ENCODE data around the gene ETV6.

GRCh38 chr12:11752403-11753149 lies 103.1 kb downstream of the ETV6 start:
- TF ChIP-seq, protein P1, sequence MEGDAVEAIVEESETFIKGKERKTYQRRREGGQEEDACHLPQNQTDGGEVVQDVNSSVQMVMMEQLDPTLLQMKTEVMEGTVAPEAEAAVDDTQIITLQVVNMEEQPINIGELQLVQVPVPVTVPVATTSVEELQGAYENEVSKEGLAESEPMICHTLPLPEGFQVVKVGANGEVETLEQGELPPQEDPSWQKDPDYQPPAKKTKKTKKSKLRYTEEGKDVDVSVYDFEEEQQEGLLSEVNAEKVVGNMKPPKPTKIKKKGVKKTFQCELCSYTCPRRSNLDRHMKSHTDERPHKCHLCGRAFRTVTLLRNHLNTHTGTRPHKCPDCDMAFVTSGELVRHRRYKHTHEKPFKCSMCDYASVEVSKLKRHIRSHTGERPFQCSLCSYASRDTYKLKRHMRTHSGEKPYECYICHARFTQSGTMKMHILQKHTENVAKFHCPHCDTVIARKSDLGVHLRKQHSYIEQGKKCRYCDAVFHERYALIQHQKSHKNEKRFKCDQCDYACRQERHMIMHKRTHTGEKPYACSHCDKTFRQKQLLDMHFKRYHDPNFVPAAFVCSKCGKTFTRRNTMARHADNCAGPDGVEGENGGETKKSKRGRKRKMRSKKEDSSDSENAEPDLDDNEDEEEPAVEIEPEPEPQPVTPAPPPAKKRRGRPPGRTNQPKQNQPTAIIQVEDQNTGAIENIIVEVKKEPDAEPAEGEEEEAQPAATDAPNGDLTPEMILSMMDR (IDR thresholded peaks at IDR 0.05 in 2 of 3, conservative IDR thresholded peaks at IDR 0.05 in 1 of 3; ENCODE audit: borderline replicate concordance in 1 of 3, insufficient read depth in 1 of 3, low read depth in 2 of 3, low read length in 2 of 3) = no peak
- TF ChIP-seq, protein P2, sequence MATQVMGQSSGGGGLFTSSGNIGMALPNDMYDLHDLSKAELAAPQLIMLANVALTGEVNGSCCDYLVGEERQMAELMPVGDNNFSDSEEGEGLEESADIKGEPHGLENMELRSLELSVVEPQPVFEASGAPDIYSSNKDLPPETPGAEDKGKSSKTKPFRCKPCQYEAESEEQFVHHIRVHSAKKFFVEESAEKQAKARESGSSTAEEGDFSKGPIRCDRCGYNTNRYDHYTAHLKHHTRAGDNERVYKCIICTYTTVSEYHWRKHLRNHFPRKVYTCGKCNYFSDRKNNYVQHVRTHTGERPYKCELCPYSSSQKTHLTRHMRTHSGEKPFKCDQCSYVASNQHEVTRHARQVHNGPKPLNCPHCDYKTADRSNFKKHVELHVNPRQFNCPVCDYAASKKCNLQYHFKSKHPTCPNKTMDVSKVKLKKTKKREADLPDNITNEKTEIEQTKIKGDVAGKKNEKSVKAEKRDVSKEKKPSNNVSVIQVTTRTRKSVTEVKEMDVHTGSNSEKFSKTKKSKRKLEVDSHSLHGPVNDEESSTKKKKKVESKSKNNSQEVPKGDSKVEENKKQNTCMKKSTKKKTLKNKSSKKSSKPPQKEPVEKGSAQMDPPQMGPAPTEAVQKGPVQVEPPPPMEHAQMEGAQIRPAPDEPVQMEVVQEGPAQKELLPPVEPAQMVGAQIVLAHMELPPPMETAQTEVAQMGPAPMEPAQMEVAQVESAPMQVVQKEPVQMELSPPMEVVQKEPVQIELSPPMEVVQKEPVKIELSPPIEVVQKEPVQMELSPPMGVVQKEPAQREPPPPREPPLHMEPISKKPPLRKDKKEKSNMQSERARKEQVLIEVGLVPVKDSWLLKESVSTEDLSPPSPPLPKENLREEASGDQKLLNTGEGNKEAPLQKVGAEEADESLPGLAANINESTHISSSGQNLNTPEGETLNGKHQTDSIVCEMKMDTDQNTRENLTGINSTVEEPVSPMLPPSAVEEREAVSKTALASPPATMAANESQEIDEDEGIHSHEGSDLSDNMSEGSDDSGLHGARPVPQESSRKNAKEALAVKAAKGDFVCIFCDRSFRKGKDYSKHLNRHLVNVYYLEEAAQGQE (IDR thresholded peaks at IDR 0.05; ENCODE audit: low read depth) = no peak
- no peak for TF ChIP-seq SP1 (IDR thresholded peaks at IDR 0.05; ENCODE audit: low read depth)
- no peak for TF ChIP-seq EGR1 (IDR thresholded peaks at IDR 0.05; ENCODE audit: low read depth)
- TF ChIP-seq JUND (IDR thresholded peaks at IDR 0.05) = no peak
- TF ChIP-seq SIN3A (IDR thresholded peaks at IDR 0.05; ENCODE audit: low read depth) = no peak
- TF ChIP-seq, protein P3, sequence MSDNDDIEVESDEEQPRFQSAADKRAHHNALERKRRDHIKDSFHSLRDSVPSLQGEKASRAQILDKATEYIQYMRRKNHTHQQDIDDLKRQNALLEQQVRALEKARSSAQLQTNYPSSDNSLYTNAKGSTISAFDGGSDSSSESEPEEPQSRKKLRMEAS (IDR thresholded peaks at IDR 0.05) = no peak
- TF ChIP-seq, protein P4, sequence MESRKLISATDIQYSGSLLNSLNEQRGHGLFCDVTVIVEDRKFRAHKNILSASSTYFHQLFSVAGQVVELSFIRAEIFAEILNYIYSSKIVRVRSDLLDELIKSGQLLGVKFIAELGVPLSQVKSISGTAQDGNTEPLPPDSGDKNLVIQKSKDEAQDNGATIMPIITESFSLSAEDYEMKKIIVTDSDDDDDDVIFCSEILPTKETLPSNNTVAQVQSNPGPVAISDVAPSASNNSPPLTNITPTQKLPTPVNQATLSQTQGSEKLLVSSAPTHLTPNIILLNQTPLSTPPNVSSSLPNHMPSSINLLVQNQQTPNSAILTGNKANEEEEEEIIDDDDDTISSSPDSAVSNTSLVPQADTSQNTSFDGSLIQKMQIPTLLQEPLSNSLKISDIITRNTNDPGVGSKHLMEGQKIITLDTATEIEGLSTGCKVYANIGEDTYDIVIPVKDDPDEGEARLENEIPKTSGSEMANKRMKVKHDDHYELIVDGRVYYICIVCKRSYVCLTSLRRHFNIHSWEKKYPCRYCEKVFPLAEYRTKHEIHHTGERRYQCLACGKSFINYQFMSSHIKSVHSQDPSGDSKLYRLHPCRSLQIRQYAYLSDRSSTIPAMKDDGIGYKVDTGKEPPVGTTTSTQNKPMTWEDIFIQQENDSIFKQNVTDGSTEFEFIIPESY (IDR thresholded peaks at IDR 0.05; ENCODE audit: extremely low read depth, insufficient replicate concordance, low read length) = no peak
